ENCODE results near the gene UBE2L5. TPM values are rescaled to one million over a fixed set of nuclear protein-coding genes. Genes with fewer than 3 reads are reported as not detected.

UBE2L5 gene
- total RNA-seq, 1 donor from 2014 or later = not detected

- no peak for TF ChIP-seq CTCF (IDR thresholded peaks at IDR 0.05; ENCODE audit: unreplicated experiment)
- Mint-ChIP-seq H3K4me1 (ENCODE audit: unreplicated experiment) (peaks cover 4% of the 10 kb centered on the region), H3K36me3 (ENCODE audit: low read depth, unreplicated experiment) (no peaks in the 10 kb centered on the region), H3K27me3 (ENCODE audit: unreplicated experiment) (peaks cover 5% of the 10 kb centered on the region), H3K4me3 (ENCODE audit: unreplicated experiment) (no peak overlapping the region), H3K9me3 (ENCODE audit: unreplicated experiment) (no peaks in the 10 kb centered on the region), H3K27ac (ENCODE audit: unreplicated experiment) (no peak overlapping the region)
- no peak for DNase-seq (ENCODE audit: low spot score)
Observed at GRCh38 chr13:30396434-30397075, 25.7 kb upstream of the UBE2L5 start.

- H3K9me3 Mint-ChIP-seq (ENCODE audit: unreplicated experiment) = no peaks in the 10 kb centered on the region
- DNase-seq (ENCODE audit: low spot score) = no peak
Observed at GRCh38 chr13:30398601-30399072, 23.7 kb upstream of the UBE2L5 start.

GRCh38 chr13:30400376-30400775 is 21.9 kb upstream of the UBE2L5 start:
- Mint-ChIP-seq H3K27ac (ENCODE audit: unreplicated experiment) (no peak overlapping the region), H3K4me3 (ENCODE audit: unreplicated experiment) (no peak overlapping the region), H3K9me3 (ENCODE audit: unreplicated experiment) (no peaks in the 10 kb centered on the region), H3K4me1 (ENCODE audit: unreplicated experiment) (no peaks in the 10 kb centered on the region), H3K36me3 (ENCODE audit: low read depth, unreplicated experiment) (no peaks in the 10 kb centered on the region), H3K27me3 (ENCODE audit: unreplicated experiment) (peaks cover 4% of the 10 kb centered on the region)
- DNase-seq (ENCODE audit: low spot score) = no peak
- no peak for TF ChIP-seq CTCF (IDR thresholded peaks at IDR 0.05; ENCODE audit: unreplicated experiment)

More at GRCh38 chr13:30398601-30399072, 23.7 kb upstream of the UBE2L5 start:
- peaks cover 5% of the 10 kb centered on the region for H3K27me3 Mint-ChIP-seq (ENCODE audit: unreplicated experiment)
- no peaks in the 10 kb centered on the region for H3K36me3 Mint-ChIP-seq (ENCODE audit: low read depth, unreplicated experiment)
- H3K4me1 Mint-ChIP-seq (ENCODE audit: unreplicated experiment) = peaks cover 4% of the 10 kb centered on the region
- H3K4me3 Mint-ChIP-seq (ENCODE audit: unreplicated experiment) = no peak overlapping the region
- no peak for TF ChIP-seq CTCF (IDR thresholded peaks at IDR 0.05; ENCODE audit: unreplicated experiment)
- no peak overlapping the region for H3K27ac Mint-ChIP-seq (ENCODE audit: unreplicated experiment)

GRCh38 chr13:30401347-30401746 is 20.9 kb upstream of the UBE2L5 start:
- peaks cover 3% of the 10 kb centered on the region for H3K27me3 Mint-ChIP-seq (ENCODE audit: unreplicated experiment)
- no peak overlapping the region for H3K27ac Mint-ChIP-seq (ENCODE audit: unreplicated experiment)

More at GRCh38 chr13:30401347-30401746, 20.9 kb upstream of the UBE2L5 start:
- no peak overlapping the region for H3K4me3 Mint-ChIP-seq (ENCODE audit: unreplicated experiment)
- no peak for TF ChIP-seq CTCF (IDR thresholded peaks at IDR 0.05; ENCODE audit: unreplicated experiment)
- H3K4me1 Mint-ChIP-seq (ENCODE audit: unreplicated experiment) = no peaks in the 10 kb centered on the region
- H3K36me3 Mint-ChIP-seq (ENCODE audit: low read depth, unreplicated experiment) = no peaks in the 10 kb centered on the region
- H3K9me3 Mint-ChIP-seq (ENCODE audit: unreplicated experiment) = no peaks in the 10 kb centered on the region
- DNase-seq (ENCODE audit: low spot score) = no peak

All from endothelial cell (in vitro differentiated cells).